ENCODE measurements around the gene RTBDN. TPM values are rescaled to one million over a fixed set of nuclear protein-coding genes. Genes with fewer than 3 reads are reported as not detected.
A peak's percentile ranks its signal among the peaks of the same experiment; 100 is the strongest.

The RTBDN gene
- polyA plus RNA-seq, 12 donors = 0.16 TPM; not detected in 11

- DNase-seq = peak; percentile 96
Observed at GRCh38 chr19:12793290-12794195, 40.8 kb downstream of the RTBDN start.

- no peak for DNase-seq
Observed at GRCh38 chr19:12792853-12793289, 41.5 kb downstream of the RTBDN start.

- no peak for DNase-seq
Observed at GRCh38 chr19:12792051-12792852, 42.1 kb downstream of the RTBDN start.

GRCh38 chr19:12791345-12792050, 42.9 kb downstream of the RTBDN start, which contains the start of gene JUNB:
JUNB (plus strand) TSS chr19:12791486; CDS start chr19:12791772, 286 bp downstream.
- DNase-seq = peak; percentile 95

GRCh38 chr19:12790628-12791344, 43.6 kb downstream of the RTBDN start:
- DNase-seq = no peak

GRCh38 chr19:12789904-12790619, 44.3 kb downstream of the RTBDN start:
- DNase-seq = peak; percentile 92

GRCh38 chr19:12789098-12789903, 45.1 kb downstream of the RTBDN start:
- no peak for DNase-seq

GRCh38 chr19:12788682-12789097, 45.7 kb downstream of the RTBDN start:
- no peak for DNase-seq

GRCh38 chr19:12788042-12788681, 46.2 kb downstream of the RTBDN start:
- no peak for DNase-seq

GRCh38 chr19:12787458-12787857, 46.9 kb downstream of the RTBDN start:
- DNase-seq = no peak

GRCh38 chr19:12786952-12787351, 47.4 kb downstream of the RTBDN start:
- DNase-seq = no peak

GRCh38 chr19:12786141-12786870, 48.1 kb downstream of the RTBDN start:
- no peak for DNase-seq

- DNase-seq = no peak
Observed at GRCh38 chr19:12785431-12786031, 48.8 kb downstream of the RTBDN start.

GRCh38 chr19:12784871-12785430, 49.4 kb downstream of the RTBDN start:
- no peak for DNase-seq

- DNase-seq = no peak
Observed at GRCh38 chr19:12784394-12784870, 49.9 kb downstream of the RTBDN start.

GRCh38 chr19:12783849-12784393, 50.5 kb downstream of the RTBDN start:
- DNase-seq = no peak

GRCh38 chr19:12783291-12783848, 51.0 kb downstream of the RTBDN start:
- DNase-seq = no peak
